NT2/D1 (cell line): ENCODE data around the gene RNGTT.
"Not testable (repeated sequence)": the region's sequence is repeated elsewhere in the genome, so short reads cannot be mapped to it uniquely, and the experiment has no call there.

ENCODE experiments used
- DNase-seq: peaks from one replicate; pipeline ENCODE4 v3.0.0-alpha.2; 2011; ENCODE audit warnings: low read depth, low spot score
- H3K27me3 ChIP-seq: 2 replicates; pipeline ENCODE4 v1.6.0; 2011; ENCODE audit warnings: mild to moderate bottlenecking; ENCODE audit not compliant: insufficient read length, insufficient read depth
- H3K36me3 ChIP-seq: 2 replicates; pipeline ENCODE4 v1.6.1; 2011; ENCODE audit warnings: mild to moderate bottlenecking, low read length, mixed read lengths; ENCODE audit not compliant: insufficient read depth, insufficient read length
- H3K4me1 ChIP-seq: 2 replicates; pipeline ENCODE4 v1.5.1; 2011; ENCODE audit not compliant: insufficient read depth, insufficient read length
- H3K4me3 ChIP-seq: 2 replicates; pipeline ENCODE4 v1.5.1; 2011; ENCODE audit warnings: low read depth; ENCODE audit not compliant: insufficient read length
- H3K9ac ChIP-seq: 2 replicates; pipeline ENCODE4 v1.6.0; 2011; ENCODE audit warnings: low read depth; ENCODE audit not compliant: insufficient read length
- H3K9me3 ChIP-seq: 2 replicates; pipeline ENCODE4 v1.5.1; 2011; ENCODE audit warnings: mild to moderate bottlenecking, low read length; ENCODE audit not compliant: insufficient read depth
- SUZ12 ChIP-seq: IDR thresholded peaks from 2 replicates; pipeline ENCODE4 v1.6.1; 2011; ENCODE audit not compliant: insufficient read length, insufficient read depth; ENCODE audit errors: extremely low read depth
- YY1 ChIP-seq: IDR thresholded peaks from 2 replicates; pipeline ENCODE4 v1.6.1; 2011; ENCODE audit not compliant: insufficient read length, insufficient read depth
- ZNF274 ChIP-seq: IDR thresholded peaks from 2 replicates; pipeline ENCODE4 v1.6.1; 2011; ENCODE audit warnings: mild to moderate bottlenecking, low read depth, low read length

RNGTT gene

GRCh38 chr6:88749849-88750248 is 213.6 kb downstream of the RNGTT start:
- Histone ChIP-seq H3K9me3 (no peaks in the 10 kb centered on the region), H3K4me3 (no peak overlapping the region), H3K9ac (no peak overlapping the region), H3K36me3 (no peaks in the 10 kb centered on the region), H3K27me3 (no peaks in the 10 kb centered on the region), H3K4me1 (no peaks in the 10 kb centered on the region)
- DNase-seq = no peak
- no peak for TF ChIP-seq SUZ12
- no peak for TF ChIP-seq ZNF274
- TF ChIP-seq YY1 = no peak

DNA sequence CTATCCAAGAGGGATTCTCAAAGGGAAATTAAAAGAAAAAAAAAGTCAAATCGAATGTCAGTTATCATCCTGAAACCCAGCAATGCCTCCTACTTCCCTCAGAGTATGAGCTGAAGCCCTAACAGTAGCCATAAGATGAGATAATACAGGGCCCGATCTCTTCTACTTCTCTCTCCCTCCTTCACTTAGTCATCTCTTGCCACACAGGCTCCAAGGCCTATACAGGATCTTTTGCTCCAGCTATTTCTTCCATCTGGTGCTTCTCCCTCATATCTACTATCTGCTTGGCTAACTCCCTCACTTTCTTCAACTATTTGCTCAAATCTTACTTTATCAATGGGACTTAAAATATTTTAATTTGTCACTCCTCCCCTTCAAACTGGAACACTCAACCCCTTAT is 215.3 kb downstream of the RNGTT start:
- no peak for DNase-seq
- H3K9me3 ChIP-seq = no peaks in the 10 kb centered on the region
- TF ChIP-seq ZNF274 (no peak), YY1 (no peak), SUZ12 (no peak)
- H3K27me3 ChIP-seq = no peaks in the 10 kb centered on the region
- no peak overlapping the region for H3K9ac ChIP-seq
- H3K4me1 ChIP-seq = no peaks in the 10 kb centered on the region
- no peak overlapping the region for H3K4me3 ChIP-seq
- H3K36me3 ChIP-seq = no peaks in the 10 kb centered on the region

- H3K27me3 ChIP-seq = no peaks in the 10 kb centered on the region
- no peaks in the 10 kb centered on the region for H3K36me3 ChIP-seq
- no peak overlapping the region for H3K9ac ChIP-seq
- H3K4me3 ChIP-seq = no peak overlapping the region
- DNase-seq = no peak
- H3K9me3 ChIP-seq = no peaks in the 10 kb centered on the region
- no peaks in the 10 kb centered on the region for H3K4me1 ChIP-seq
- TF ChIP-seq ZNF274 (no peak), SUZ12 (no peak), YY1 (no peak)
Observed at GRCh38 chr6:88741939-88742338, 221.5 kb downstream of the RNGTT start.

DNA sequence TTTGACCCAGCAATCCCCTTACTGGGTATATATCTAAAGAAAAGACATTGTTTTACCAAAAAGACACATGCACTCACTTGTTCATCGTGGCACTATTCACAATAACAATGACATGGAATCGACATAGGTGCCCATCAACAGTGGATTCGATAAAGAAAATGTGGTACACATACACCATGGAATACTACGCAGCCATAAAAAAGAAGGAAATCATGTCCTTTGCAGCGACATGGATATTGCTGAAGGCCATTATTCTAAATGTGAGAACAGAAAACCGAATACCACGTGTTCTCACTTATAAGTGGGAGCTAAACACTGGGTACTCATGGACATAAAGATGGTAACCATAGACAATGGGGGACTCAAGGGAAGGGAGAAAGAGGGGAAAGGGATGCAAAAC is 222.3 kb downstream of the RNGTT start:
- no peak overlapping the region for H3K9ac ChIP-seq
- no peaks in the 10 kb centered on the region for H3K36me3 ChIP-seq
- no peak overlapping the region for H3K4me3 ChIP-seq
- H3K4me1 ChIP-seq = no peaks in the 10 kb centered on the region
- no peak for DNase-seq
- no peaks in the 10 kb centered on the region for H3K27me3 ChIP-seq
- H3K9me3 ChIP-seq = no peaks in the 10 kb centered on the region
- TF ChIP-seq SUZ12 (no peak), YY1 (no peak), ZNF274 (no peak)

DNA sequence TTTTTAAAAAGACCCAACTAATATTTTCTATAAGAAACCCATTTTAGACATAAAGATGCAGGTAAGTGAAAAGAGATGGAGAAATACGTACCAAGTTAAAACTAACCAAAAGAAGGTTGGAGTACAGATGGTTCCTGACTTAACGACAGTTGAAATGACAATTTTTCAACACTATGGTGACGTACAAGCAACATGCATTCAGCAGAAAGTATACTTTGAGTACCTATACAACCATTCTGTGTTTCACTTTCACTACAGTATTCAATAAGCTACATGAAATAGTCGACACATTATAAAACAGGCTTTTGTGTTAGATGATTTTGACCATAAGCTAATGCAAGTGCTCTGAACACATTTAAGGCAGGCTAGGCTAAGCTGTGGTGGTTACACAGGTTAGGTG is 228.9 kb downstream of the RNGTT start:
- TF ChIP-seq SUZ12 (no peak), YY1 (no peak), ZNF274 (no peak)
- no peaks in the 10 kb centered on the region for H3K36me3 ChIP-seq
- H3K27me3 ChIP-seq = no peaks in the 10 kb centered on the region
- H3K9ac ChIP-seq = no peak overlapping the region
- H3K9me3 ChIP-seq = peaks cover 29% of the 10 kb centered on the region
- H3K4me1 ChIP-seq = no peaks in the 10 kb centered on the region
- DNase-seq = no peak
- no peak overlapping the region for H3K4me3 ChIP-seq

DNA sequence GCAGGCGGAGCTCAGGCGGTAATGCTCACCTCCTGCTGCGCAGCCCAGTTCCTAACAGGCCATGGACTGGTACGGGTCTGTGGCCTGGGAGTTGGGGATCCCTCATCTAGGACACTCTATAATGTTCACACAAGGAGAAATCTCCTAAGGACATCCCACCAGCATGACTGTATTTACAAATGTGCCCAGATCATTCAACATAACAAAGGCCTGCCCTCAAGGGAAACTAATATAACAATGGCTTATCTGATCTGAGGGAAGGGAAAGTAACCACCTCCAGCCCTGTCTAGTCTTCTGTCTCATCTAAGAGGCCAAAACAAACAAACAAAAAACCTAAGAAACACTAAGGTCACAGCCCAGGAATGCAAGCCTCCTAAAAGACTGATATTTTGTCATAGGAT is 232.8 kb downstream of the RNGTT start:
- peak; percentile 70 for DNase-seq
- H3K4me3 ChIP-seq = no peak overlapping the region
- no peaks in the 10 kb centered on the region for H3K36me3 ChIP-seq
- H3K9ac ChIP-seq = no peak overlapping the region
- H3K4me1 ChIP-seq = no peaks in the 10 kb centered on the region
- peaks cover 46% of the 10 kb centered on the region for H3K9me3 ChIP-seq
- H3K27me3 ChIP-seq = no peaks in the 10 kb centered on the region
- no peak for TF ChIP-seq ZNF274
- TF ChIP-seq YY1 = no peak

GRCh38 chr6:88728756-88729155 is 234.7 kb downstream of the RNGTT start:
- Histone ChIP-seq H3K9ac (no peak overlapping the region), H3K9me3 (peaks cover 46% of the 10 kb centered on the region), H3K4me1 (no peaks in the 10 kb centered on the region), H3K36me3 (no peaks in the 10 kb centered on the region), H3K4me3 (no peak overlapping the region), H3K27me3 (no peaks in the 10 kb centered on the region)
- TF ChIP-seq YY1 (no peak), ZNF274 (no peak), SUZ12 (no peak)
- no peak for DNase-seq

DNA sequence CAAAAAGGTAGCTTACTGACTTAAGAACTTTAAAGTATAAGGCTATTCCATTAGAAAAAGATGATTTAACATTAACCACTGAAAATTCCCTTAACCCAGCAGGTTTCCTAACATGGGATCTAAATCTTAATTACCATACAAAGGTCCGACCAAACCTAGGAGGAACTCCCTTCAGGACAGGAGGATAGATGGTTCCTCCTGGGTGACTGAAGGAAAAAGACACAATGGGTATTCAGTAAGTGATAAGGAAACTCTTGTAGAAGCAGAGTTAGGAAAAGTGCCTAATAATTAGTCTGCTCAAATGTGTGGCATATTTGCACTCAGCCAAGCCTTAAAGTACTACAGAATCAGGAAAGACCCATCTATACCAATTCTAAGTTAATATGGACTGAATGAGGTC is 237.0 kb downstream of the RNGTT start:
- H3K4me3 ChIP-seq, DNase-seq, H3K9ac ChIP-seq, H3K27me3 ChIP-seq, H3K4me1 ChIP-seq, H3K36me3 ChIP-seq: not testable (repeated sequence)
- peaks cover 36% of the 10 kb centered on the region for H3K9me3 ChIP-seq
